Mammary epithelial cell (primary cell): ENCODE measurements around the gene STOX2.

Experiments used
- CTCF ChIP-seq, 2 donors: IDR thresholded peaks in 1 of 2; conservative IDR thresholded peaks in 1 of 2; 2 replicates each; pipeline ENCODE4 v1.5.1; 2011 to 2012; ENCODE audit warnings: inconsistent platforms in 2 of 2, low read length in 2 of 2, mild to moderate bottlenecking in 2 of 2, control low read depth in 1 of 2, low read depth in 1 of 2; ENCODE audit not compliant: insufficient read depth in 1 of 2; ENCODE audit errors: extremely low read depth in 1 of 2
- EZH2 ChIP-seq: IDR thresholded peaks from 2 replicates; pipeline ENCODE4 v1.6.1; 2012; ENCODE audit warnings: low read length, inconsistent platforms, borderline replicate concordance

- no peak for TF ChIP-seq EZH2
- no peak for TF ChIP-seq CTCF (conservative IDR thresholded peaks at IDR 0.05 in 1 of 2, IDR thresholded peaks at IDR 0.05 in 1 of 2; ENCODE audit: extremely low read depth in 1 of 2, insufficient read depth in 1 of 2, low read depth in 1 of 2, low read length in 2 of 2)
Observed at GRCh38 chr4:183936574-183937345, 31.7 kb downstream of the STOX2 start.
